BJ (cell line): Measurements from ENCODE around the gene TBC1D30. TPM values are rescaled to one million over a fixed set of nuclear protein-coding genes. Genes with fewer than 3 reads are reported as not detected.

Experiments used
- CTCF ChIA-PET: fragments of 350-600 bp; formaldehyde crosslinking; extraction: SDS; loops from one replicate; lab custom pipeline; 2021; ENCODE audit warnings: antibody characterized with exemption, inconsistent platforms; lab: Yijun Ruan, JAX
- POLR2A ChIA-PET: fragments of 300-600 bp; sonication (Branson Sonifier 250); formaldehyde crosslinking; extraction: SDS; loops from one replicate; lab custom pipeline; 2021; ENCODE audit warnings: antibody characterized with exemption; lab: Charles Lee
- DNase-seq: peaks from one replicate; pipeline ENCODE4 v3.0.0-alpha.2; 2011; ENCODE audit warnings: low read depth
- H3K27me3 ChIP-seq: 2 replicates; pipeline ENCODE4 v1.6.0; 2011; ENCODE audit warnings: low read length; ENCODE audit not compliant: control insufficient read depth, insufficient read depth
- H3K36me3 ChIP-seq: 2 replicates; pipeline ENCODE4 v1.5.1; 2011; ENCODE audit warnings: low read length; ENCODE audit not compliant: control insufficient read depth, insufficient read depth
- H3K4me3 ChIP-seq: 2 replicates; pipeline ENCODE4 v1.5.1; 2011; ENCODE audit warnings: low read depth, mild to moderate bottlenecking, control low read depth, low read length
- CTCF ChIP-seq: IDR thresholded peaks from 2 replicates; pipeline ENCODE4 v1.5.1; 2011; ENCODE audit warnings: low read depth, mild to moderate bottlenecking, control low read depth, inconsistent platforms, low read length, moderate library complexity; ENCODE audit not compliant: insufficient read depth
- polyA plus RNA-seq: library from polyadenylated mRNA; depleted of rRNA; stranded (reverse); fragments of >200 nt; gene quantifications from 2 replicates; pipeline ENCODE4 v1.2.3, GENCODE V29; 2011

The TBC1D30 gene
- polyA plus RNA-seq, 1 experiment: 0.22 TPM

- ChIA-PET POLR2A (no interaction called here), CTCF (interaction anchor here (1.2 to 2.4 kb wide), 4 partner anchors 13 to 20 kb away, joined by 4 to 9 read pairs (median 5); no protein-coding TSS in a partner anchor)
- DNase-seq: no peak
- TF ChIP-seq CTCF: no peak
- Histone ChIP-seq H3K4me3 (no peak overlapping the region; the same call in 1 of the 2 replicates), H3K36me3 (no peaks in the 10 kb centered on the region), H3K27me3 (peaks cover 29% of the 10 kb centered on the region)
These were observed 42.9 kb upstream of the TBC1D30 start for GRCh38 chr12:64781280-64782190.

- H3K36me3 ChIP-seq: no peaks in the 10 kb centered on the region
- POLR2A ChIA-PET: no interaction called here
- CTCF ChIA-PET: interaction anchor here (0.6 to 2.4 kb wide), 5 partner anchors 13 to 989 kb away, joined by 4 to 9 read pairs (median 5); no protein-coding TSS in a partner anchor
- peaks cover 29% of the 10 kb centered on the region for H3K27me3 ChIP-seq
- no peak for DNase-seq
- TF ChIP-seq CTCF: no peak
- H3K4me3 ChIP-seq: no peak overlapping the region
These were observed 42.1 kb upstream of the TBC1D30 start for GRCh38 chr12:64782191-64782876.

- TF ChIP-seq CTCF: no peak
- DNase-seq: no peak
- CTCF ChIA-PET: interaction anchor here (2.0 to 3.8 kb wide), 2 partner anchors 11 to 16 kb away, joined by 7 to 14 read pairs; no protein-coding TSS in a partner anchor
- POLR2A ChIA-PET: no interaction called here
- H3K36me3 ChIP-seq: no peaks in the 10 kb centered on the region
- H3K27me3 ChIP-seq: peaks cover 22% of the 10 kb centered on the region
- H3K4me3 ChIP-seq: no peak overlapping the region
These were observed 38.6 kb upstream of the TBC1D30 start for GRCh38 chr12:64785838-64786237.

GRCh38 chr12:64790166-64790565, 34.3 kb upstream of the TBC1D30 start:
- no peak for DNase-seq
- H3K36me3 ChIP-seq: no peaks in the 10 kb centered on the region
- no peak for TF ChIP-seq CTCF
- H3K27me3 ChIP-seq: no peaks in the 10 kb centered on the region; the same call in 1 of the 2 replicates
- no peak overlapping the region for H3K4me3 ChIP-seq
- ChIA-PET POLR2A (no interaction called here), CTCF (interaction anchor here (2.6 kb wide), 1 partner anchor 12 kb away, joined by 15 read pairs; no protein-coding TSS in a partner anchor)

GRCh38 chr12:64791036-64791435, 33.4 kb upstream of the TBC1D30 start:
- CTCF ChIA-PET: interaction anchor here (3.3 kb wide), 1 partner anchor 11 kb away, joined by 15 read pairs; no protein-coding TSS in a partner anchor
- POLR2A ChIA-PET: no interaction called here

More at GRCh38 chr12:64791036-64791435, 33.4 kb upstream of the TBC1D30 start:
- no peak for DNase-seq
- Histone ChIP-seq H3K27me3 (peaks cover 1% of the 10 kb centered on the region; the same call in 1 of the 2 replicates), H3K4me3 (no peak overlapping the region), H3K36me3 (no peaks in the 10 kb centered on the region)
- TF ChIP-seq CTCF: no peak
